Liver (tissue), 9 donors: Measurements from ENCODE around the gene TSPO. TPM values are rescaled to one million over a fixed set of nuclear protein-coding genes. Genes with fewer than 3 reads are reported as not detected.

Experiments used
- DNase-seq: peaks from one replicate; pipeline ENCODE4 v3.0.0-alpha.2; 2017; ENCODE audit warnings: low spot score
- H3K27ac ChIP-seq, 2 donors: one replicate each; pipeline ENCODE4 v1.7.0; 2013; ENCODE audit warnings: inconsistent platforms in 2 of 2, low read length in 2 of 2, control low read depth in 1 of 2, low read depth in 1 of 2, mild to moderate bottlenecking in 1 of 2
- H3K27me3 ChIP-seq, 4 donors: one replicate each; pipeline versions ENCODE4 v1.6.1 to v1.7.0; 2013; ENCODE audit warnings: low read length in 3 of 4, inconsistent platforms in 1 of 4, mild to moderate bottlenecking in 1 of 4, moderate library complexity in 1 of 4; ENCODE audit not compliant: control insufficient read depth in 4 of 4, insufficient read depth in 4 of 4
- H3K36me3 ChIP-seq, 4 donors: one replicate each; pipeline versions ENCODE4 v1.6.1 to v1.7.0; 2013; ENCODE audit warnings: low read length in 3 of 4, mild to moderate bottlenecking in 3 of 4, low read depth in 1 of 4, moderate library complexity in 1 of 4; ENCODE audit not compliant: control insufficient read depth in 4 of 4, insufficient read depth in 3 of 4
- H3K4me1 ChIP-seq, 4 donors: one replicate each; pipeline versions ENCODE4 v1.6.1 to v1.7.0; 2013; ENCODE audit warnings: low read length in 3 of 4, mild to moderate bottlenecking in 3 of 4, moderate library complexity in 1 of 4; ENCODE audit not compliant: control insufficient read depth in 4 of 4, insufficient read depth in 4 of 4
- H3K4me3 ChIP-seq, 3 donors: one replicate each; pipeline versions ENCODE4 v1.6.1 to v1.7.0; 2013; ENCODE audit warnings: low read length in 3 of 3, control low read depth in 1 of 3, low read depth in 1 of 3, mild to moderate bottlenecking in 1 of 3
- H3K9ac ChIP-seq, 2 donors: one replicate each; pipeline ENCODE4 v1.7.0; 2013; ENCODE audit warnings: low read length in 2 of 2, mild to moderate bottlenecking in 2 of 2, moderate library complexity in 2 of 2, control low read depth in 1 of 2, low read depth in 1 of 2
- H3K9me3 ChIP-seq, 4 donors: one replicate each; pipeline versions ENCODE4 v1.6.1 to v1.7.0; 2013; ENCODE audit warnings: low read length in 3 of 4; ENCODE audit not compliant: control insufficient read depth in 4 of 4
- EGR1 ChIP-seq, 2 donors: IDR thresholded peaks; 2 replicates each; pipeline ENCODE4 v1.6.1; 2016 to 2018; ENCODE audit warnings: antibody characterized with exemption in 2 of 2, low read depth in 2 of 2
- FOXA2 ChIP-seq: IDR thresholded peaks from 2 replicates; pipeline ENCODE4 v1.6.1; 2016; ENCODE audit warnings: antibody characterized with exemption
- JUND ChIP-seq, 2 donors: IDR thresholded peaks; 2 replicates each; pipeline ENCODE4 v1.6.1; 2016; ENCODE audit warnings: antibody characterized with exemption in 2 of 2
- MAX ChIP-seq: IDR thresholded peaks from 2 replicates; pipeline ENCODE4 v1.6.1; 2016; ENCODE audit warnings: antibody characterized with exemption
- NR2F2 ChIP-seq: IDR thresholded peaks from 2 replicates; pipeline ENCODE4 v1.6.1; 2016; ENCODE audit warnings: antibody characterized with exemption
- RAD21 ChIP-seq, 2 donors: IDR thresholded peaks; 2 replicates each; pipeline ENCODE4 v1.6.1; 2016; ENCODE audit warnings: antibody characterized with exemption in 2 of 2, mild to moderate bottlenecking in 2 of 2
- REST ChIP-seq: IDR thresholded peaks from 2 replicates; pipeline ENCODE4 v1.6.1; 2016; ENCODE audit warnings: antibody characterized with exemption, mild to moderate bottlenecking
- SP1 ChIP-seq: IDR thresholded peaks from 2 replicates; pipeline ENCODE4 v1.6.1; 2018; ENCODE audit warnings: antibody characterized with exemption, mild to moderate bottlenecking
- TAF1 ChIP-seq: conservative IDR thresholded peaks from 2 replicates; pipeline ENCODE4 v1.6.1; 2016; ENCODE audit warnings: antibody characterized with exemption, mild to moderate bottlenecking
- WGBS: extraction: QIAGEN DNeasy Blood & Tissue Kit; methylation state at CpG from one replicate; pipeline ENCODE4 v1.1.7; 2013; 5-methylcytosine and 5-hydroxymethylcytosine counted together
- polyA plus RNA-seq, 2 donors: library from polyadenylated mRNA; stranded (reverse) in 1 of 2; unstranded in 1 of 2; fragments of 200-250 nt in 1 of 2; fragments of >200 nt in 1 of 2; fragmentation: Nextera tagmentation in 1 of 2; extraction: Ambion mirVana in 1 of 2; gene quantifications; one replicate each; pipeline versions ENCODE4 v1.2.1 to v1.2.3, GENCODE V29; 2013 to 2015
- total RNA-seq, 2 donors: library from RNA; depleted of rRNA; stranded (reverse); fragments of >200 nt; gene quantifications; one replicate each; pipeline ENCODE4 v1.2.3, GENCODE V29; 2014
- TF ChIP-seq, protein P1 (sequence below): IDR thresholded peaks from 2 replicates; pipeline ENCODE4 v1.6.1; 2016; ENCODE audit warnings: antibody characterized with exemption
- TF ChIP-seq, protein P2 (sequence below): fragments of 150-350 bp; IDR thresholded peaks from 2 replicates; pipeline ENCODE4 v1.5.1; 2017; ENCODE audit warnings: improper control_type of control experiment, low read depth, low read length; ENCODE audit not compliant: missing input control
- donor health status: healthy.
- donor health status: healthy.
- donor health status: healthy.
- donor health status: healthy.
- donor health status: healthy.

TSPO gene
- total and polyA plus RNA-seq, 4 donors: 27.6 to 61.9 (median 40.2) TPM

- Histone ChIP-seq H3K9ac (no peak overlapping the region), H3K4me3 (no peak overlapping the region), H3K9me3 (no peaks in the 10 kb centered on the region), H3K27me3 (no peaks in the 10 kb centered on the region), H3K36me3 (peaks cover 0 to 30% (median 3%) of the 10 kb centered on the region in 4 donors), H3K4me1 (no peaks in the 10 kb centered on the region), H3K27ac (no peak overlapping the region)
- WGBS: 90% methylated on average over 17 of the region's 17 CpGs
- no peak for DNase-seq
- TF ChIP-seq JUND (IDR thresholded peaks at IDR 0.05) (no peak), NR2F2 (peak; percentile 15), TAF1 (no peak)
Observed at GRCh38 chr22:43131773-43132501, 19.4 kb upstream of the TSPO start.

- H3K36me3 ChIP-seq: peaks cover 0 to 42% (median 3%) of the 10 kb centered on the region in 4 donors
Observed at GRCh38 chr22:43133401-43133800, 18.0 kb upstream of the TSPO start.

GRCh38 chr22:43134553-43134952, 16.8 kb upstream of the TSPO start:
- Histone ChIP-seq H3K36me3 (peaks cover 3 to 49% (median 5%) of the 10 kb centered on the region in 4 donors), H3K4me3 (no peak overlapping the region), H3K9me3 (no peaks in the 10 kb centered on the region), H3K9ac (no peak overlapping the region), H3K27me3 (no peaks in the 10 kb centered on the region), H3K4me1 (no peaks in the 10 kb centered on the region), H3K27ac (no peak overlapping the region)
- no peak for DNase-seq
- 99% methylated on average over 4 of the region's 4 CpGs for WGBS
- TF ChIP-seq JUND (IDR thresholded peaks at IDR 0.05): no peak
- TF ChIP-seq REST: no peak
- TF ChIP-seq MAX: no peak
- no peak for TF ChIP-seq SP1
- no peak for TF ChIP-seq FOXA2
- TF ChIP-seq, protein P1, sequence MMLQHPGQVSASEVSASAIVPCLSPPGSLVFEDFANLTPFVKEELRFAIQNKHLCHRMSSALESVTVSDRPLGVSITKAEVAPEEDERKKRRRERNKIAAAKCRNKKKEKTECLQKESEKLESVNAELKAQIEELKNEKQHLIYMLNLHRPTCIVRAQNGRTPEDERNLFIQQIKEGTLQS: no peak
- TF ChIP-seq EGR1 (IDR thresholded peaks at IDR 0.05; ENCODE audit: low read depth in 2 of 2): no peak

More at GRCh38 chr22:43133401-43133800, 18.0 kb upstream of the TSPO start:
- Histone ChIP-seq H3K27me3 (no peaks in the 10 kb centered on the region), H3K27ac (no peak overlapping the region), H3K4me1 (no peaks in the 10 kb centered on the region), H3K4me3 (no peak overlapping the region), H3K9ac (no peak overlapping the region), H3K9me3 (no peaks in the 10 kb centered on the region)
- no peak for DNase-seq
- TF ChIP-seq, protein P1: no peak
- TF ChIP-seq SP1 (no peak), RAD21 (IDR thresholded peaks at IDR 0.05) (no peak), EGR1 (IDR thresholded peaks at IDR 0.05; ENCODE audit: low read depth in 2 of 2) (no peak), MAX (no peak)
- TF ChIP-seq, protein P2, sequence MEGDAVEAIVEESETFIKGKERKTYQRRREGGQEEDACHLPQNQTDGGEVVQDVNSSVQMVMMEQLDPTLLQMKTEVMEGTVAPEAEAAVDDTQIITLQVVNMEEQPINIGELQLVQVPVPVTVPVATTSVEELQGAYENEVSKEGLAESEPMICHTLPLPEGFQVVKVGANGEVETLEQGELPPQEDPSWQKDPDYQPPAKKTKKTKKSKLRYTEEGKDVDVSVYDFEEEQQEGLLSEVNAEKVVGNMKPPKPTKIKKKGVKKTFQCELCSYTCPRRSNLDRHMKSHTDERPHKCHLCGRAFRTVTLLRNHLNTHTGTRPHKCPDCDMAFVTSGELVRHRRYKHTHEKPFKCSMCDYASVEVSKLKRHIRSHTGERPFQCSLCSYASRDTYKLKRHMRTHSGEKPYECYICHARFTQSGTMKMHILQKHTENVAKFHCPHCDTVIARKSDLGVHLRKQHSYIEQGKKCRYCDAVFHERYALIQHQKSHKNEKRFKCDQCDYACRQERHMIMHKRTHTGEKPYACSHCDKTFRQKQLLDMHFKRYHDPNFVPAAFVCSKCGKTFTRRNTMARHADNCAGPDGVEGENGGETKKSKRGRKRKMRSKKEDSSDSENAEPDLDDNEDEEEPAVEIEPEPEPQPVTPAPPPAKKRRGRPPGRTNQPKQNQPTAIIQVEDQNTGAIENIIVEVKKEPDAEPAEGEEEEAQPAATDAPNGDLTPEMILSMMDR: no peak
- 87% methylated on average over 9 of the region's 9 CpGs for WGBS
